Central memory CD4-positive, alpha-beta T cell (primary cell): ENCODE results near the gene AKAP6.

Experiments
- DNase-seq: peaks from one replicate; pipeline ENCODE4 v3.0.0; 2022
- total RNA-seq, 3 experiments: gene quantifications; one replicate each; lab custom pipeline; 2026; lab: John Stamatoyannopoulos, UW

AKAP6 gene, protein sequence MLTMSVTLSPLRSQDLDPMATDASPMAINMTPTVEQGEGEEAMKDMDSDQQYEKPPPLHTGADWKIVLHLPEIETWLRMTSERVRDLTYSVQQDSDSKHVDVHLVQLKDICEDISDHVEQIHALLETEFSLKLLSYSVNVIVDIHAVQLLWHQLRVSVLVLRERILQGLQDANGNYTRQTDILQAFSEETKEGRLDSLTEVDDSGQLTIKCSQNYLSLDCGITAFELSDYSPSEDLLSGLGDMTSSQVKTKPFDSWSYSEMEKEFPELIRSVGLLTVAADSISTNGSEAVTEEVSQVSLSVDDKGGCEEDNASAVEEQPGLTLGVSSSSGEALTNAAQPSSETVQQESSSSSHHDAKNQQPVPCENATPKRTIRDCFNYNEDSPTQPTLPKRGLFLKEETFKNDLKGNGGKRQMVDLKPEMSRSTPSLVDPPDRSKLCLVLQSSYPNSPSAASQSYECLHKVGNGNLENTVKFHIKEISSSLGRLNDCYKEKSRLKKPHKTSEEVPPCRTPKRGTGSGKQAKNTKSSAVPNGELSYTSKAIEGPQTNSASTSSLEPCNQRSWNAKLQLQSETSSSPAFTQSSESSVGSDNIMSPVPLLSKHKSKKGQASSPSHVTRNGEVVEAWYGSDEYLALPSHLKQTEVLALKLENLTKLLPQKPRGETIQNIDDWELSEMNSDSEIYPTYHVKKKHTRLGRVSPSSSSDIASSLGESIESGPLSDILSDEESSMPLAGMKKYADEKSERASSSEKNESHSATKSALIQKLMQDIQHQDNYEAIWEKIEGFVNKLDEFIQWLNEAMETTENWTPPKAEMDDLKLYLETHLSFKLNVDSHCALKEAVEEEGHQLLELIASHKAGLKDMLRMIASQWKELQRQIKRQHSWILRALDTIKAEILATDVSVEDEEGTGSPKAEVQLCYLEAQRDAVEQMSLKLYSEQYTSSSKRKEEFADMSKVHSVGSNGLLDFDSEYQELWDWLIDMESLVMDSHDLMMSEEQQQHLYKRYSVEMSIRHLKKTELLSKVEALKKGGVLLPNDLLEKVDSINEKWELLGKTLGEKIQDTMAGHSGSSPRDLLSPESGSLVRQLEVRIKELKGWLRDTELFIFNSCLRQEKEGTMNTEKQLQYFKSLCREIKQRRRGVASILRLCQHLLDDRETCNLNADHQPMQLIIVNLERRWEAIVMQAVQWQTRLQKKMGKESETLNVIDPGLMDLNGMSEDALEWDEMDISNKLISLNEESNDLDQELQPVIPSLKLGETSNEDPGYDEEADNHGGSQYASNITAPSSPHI (N-terminal part only)
- 1.1 to 5.0 (median 3.2) reads per million in 3 experiments for total RNA-seq

- no peak for DNase-seq
Measured at GRCh38 chr14:32329146-32329545, at the start of gene AKAP6. Gene AKAP6 (plus strand): TSS chr14:32329298. CDS start chr14:32433494, 104,196 bp downstream.

- DNase-seq = no peak
Measured at GRCh38 chr14:32286602-32287001, 42.5 kb upstream of the AKAP6 start.

DNA sequence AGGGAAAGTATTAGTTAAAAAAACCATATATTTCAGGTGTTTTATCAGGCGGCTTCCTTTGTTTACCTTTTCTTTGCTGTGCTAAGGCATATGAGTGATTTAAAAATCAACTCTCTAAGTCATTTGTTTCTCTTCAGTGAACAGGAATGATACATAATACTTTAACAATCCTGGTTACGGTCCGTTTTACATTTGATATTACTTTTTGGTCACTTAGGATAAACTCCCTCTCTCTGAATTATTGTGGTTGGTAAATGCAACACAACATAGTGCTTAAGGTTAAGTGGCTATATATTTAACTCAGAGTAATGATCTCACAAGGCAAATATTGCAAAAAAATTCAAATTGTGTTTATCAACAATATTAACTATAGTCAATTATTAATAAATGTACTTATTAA, 32.7 kb upstream of the AKAP6 start:
- DNase-seq = no peak

- no peak for DNase-seq
Measured at GRCh38 chr14:32298346-32298745, 30.8 kb upstream of the AKAP6 start.

GRCh38 chr14:32300136-32300535, 29.0 kb upstream of the AKAP6 start:
- DNase-seq = no peak

GRCh38 chr14:32303865-32304264, 25.2 kb upstream of the AKAP6 start:
- no peak for DNase-seq

GRCh38 chr14:32304296-32304695, 24.8 kb upstream of the AKAP6 start:
- DNase-seq = no peak

DNA sequence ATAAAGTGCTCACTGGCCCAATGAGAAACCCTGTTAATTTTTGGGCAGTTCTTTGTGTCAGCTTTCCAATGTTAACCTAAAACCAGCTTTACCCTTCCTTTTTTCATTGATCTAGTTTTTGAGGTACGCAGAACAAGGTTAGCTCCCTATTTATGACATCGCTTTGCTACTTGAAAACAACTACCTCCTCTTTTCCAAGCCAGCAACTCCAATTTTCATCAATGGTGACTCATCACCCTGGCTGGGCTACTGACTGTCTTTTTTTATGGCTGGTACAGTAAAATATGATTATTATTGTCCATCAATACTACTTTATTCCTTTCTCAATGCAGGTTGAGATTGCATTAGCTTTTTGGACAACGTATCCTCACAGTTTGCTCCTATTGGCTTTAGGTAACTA, 22.5 kb upstream of the AKAP6 start:
- DNase-seq = no peak

- DNase-seq = no peak
Measured at GRCh38 chr14:32307881-32308582, 21.1 kb upstream of the AKAP6 start.

GRCh38 chr14:32310876-32311275, 18.2 kb upstream of the AKAP6 start:
- DNase-seq = no peak

DNA sequence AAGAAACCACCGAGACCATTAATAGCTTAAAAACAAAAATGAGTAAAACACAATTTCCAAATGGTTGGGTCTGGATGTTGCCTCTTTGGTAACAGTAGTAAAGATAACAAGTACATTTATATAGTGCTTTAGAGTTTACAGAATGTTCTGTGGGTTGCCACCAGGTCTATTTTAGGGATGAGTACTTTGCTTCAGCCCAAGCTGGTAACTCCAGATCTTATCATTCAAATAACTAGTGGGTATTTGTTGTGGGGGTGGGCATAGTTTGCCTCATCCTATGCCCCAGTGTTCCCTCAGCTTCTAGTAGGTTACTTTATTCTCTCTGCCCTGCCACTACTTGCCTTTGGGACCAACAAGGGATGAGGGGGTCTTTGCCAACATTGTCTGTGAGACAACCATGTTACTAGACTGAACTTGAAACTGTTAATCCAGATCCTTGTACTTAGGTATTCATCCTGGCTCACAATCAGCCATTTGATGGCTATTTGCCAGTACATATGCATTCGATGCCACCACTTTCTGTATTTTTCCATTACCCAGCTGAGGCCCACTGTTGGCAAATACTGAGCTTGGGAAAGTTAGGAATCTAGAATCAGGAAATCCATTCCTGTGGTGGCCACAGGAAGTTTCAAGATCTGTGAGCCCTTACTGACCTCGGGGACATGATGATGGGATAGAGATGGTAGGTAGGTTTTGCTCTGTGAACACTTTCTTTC, 17.6 kb upstream of the AKAP6 start:
- DNase-seq = no peak

GRCh38 chr14:32312010-32312331, 17.1 kb upstream of the AKAP6 start:
- no peak for DNase-seq

DNA sequence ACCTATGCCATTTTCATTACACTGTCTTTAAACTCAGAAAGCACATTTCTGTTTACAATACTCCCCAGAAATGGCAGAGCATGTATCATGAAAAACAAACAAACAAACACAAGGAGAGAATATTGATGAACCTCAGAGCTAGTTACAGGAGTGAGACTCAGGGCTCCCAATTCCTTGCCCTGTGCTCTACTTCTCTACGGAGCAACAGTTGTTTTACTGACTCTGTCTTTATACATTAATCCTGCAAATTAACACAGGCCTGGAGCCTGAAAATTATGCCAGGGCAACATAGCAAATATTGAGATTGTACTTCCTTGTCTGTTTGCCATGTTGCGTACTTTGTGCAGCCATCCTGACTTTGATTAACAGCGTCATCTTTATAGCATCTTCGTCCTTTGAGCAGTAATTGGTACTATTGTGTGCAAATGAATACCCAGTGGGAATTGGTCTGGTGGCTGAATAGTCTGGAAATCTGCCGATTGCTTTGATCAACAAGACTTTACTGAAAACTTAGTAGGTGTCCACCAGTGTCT, 15.2 kb upstream of the AKAP6 start:
- DNase-seq = no peak

- no peak for DNase-seq
Measured at GRCh38 chr14:32318087-32318795, 10.9 kb upstream of the AKAP6 start.

DNA sequence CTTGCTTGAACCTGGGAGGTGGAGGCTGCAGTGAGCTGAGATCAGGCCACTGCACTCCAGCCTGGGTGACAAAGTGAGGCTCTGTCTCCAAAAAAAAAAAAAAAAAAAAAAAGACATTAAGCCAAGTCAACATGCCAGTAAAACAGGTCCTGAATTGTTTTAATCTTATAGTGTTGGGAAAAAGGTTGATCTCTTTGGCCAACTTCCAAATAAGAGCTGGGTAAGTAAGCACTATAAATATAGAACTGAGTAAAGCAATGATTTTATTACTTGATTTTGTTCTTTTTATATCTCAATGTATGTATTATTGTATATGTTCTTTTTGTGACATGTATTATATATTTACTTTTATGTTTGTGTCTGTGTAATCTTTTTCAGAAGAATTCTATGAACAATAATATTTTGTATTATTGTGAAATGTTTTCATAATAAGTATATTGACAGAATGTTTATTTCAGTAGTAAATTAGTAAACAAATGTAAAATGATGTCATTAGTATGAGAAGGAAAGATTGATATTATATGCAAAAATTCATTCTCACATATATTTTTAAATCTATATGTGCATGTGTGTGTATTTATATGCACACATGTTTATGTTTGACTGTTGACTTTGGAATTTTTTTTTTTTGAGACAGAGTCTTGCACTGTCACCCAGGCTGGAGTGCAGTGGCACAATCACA, 9.6 kb upstream of the AKAP6 start:
- no peak for DNase-seq

GRCh38 chr14:32324601-32325000, 4.5 kb upstream of the AKAP6 start:
- DNase-seq = no peak

GRCh38 chr14:32327255-32327961, 1.7 kb upstream of the AKAP6 start:
- DNase-seq = no peak

DNA sequence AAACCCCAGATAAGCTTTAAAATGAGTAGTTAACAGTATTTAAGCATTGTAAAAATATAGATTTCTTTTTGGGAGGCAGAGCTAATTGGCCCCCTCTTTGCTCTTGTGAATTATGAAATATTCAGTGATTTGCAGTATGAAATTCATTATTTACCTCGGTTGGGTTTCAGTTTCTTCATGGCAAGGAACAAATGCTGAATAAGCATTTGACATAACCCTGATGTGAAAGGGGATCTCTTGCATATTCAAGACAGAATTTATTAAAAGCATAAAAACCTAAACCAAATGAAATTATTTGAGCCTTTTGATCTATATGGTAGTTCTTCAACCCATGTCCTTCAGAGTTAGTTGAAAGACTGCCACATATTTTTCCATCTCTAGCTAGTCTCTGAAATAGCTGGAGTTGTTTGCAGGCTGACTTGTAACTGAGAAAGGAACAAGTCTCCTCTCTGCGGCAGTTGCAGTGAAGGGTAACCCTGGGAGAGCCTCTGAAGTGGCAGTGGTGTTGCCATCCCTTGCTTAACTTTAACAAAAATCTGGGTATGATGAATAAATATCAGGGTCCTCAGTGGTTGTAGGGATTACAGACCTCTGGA, 690 bp downstream of the AKAP6 start:
- DNase-seq = no peak
